Cardiac septum (tissue), 1 donor: ENCODE data around the gene ZNF648. TPM values are rescaled to one million over a fixed set of nuclear protein-coding genes. Genes with fewer than 3 reads are reported as not detected.
"Not testable (repeated sequence)": the region's sequence is repeated elsewhere in the genome, so short reads cannot be mapped to it uniquely, and the experiment has no call there.

Experiments used
- DNase-seq: peaks from one replicate; pipeline ENCODE4 v3.0.0-alpha.2; 2020; ENCODE audit warnings: low spot score
- intact Hi-C: fragments of 100-400 bp; cut with DNase I; formaldehyde crosslinking; loops from one replicate; pipeline ENCODE4 v1.14.0; 2022
- long read RNA-seq: library from polyadenylated mRNA; unstranded; transcript quantifications from one replicate; pipeline ENCODE4 v2.0.0, GENCODE V29; 2021
- total RNA-seq: library from RNA; stranded (reverse); fragmentation: NEBNext Ultra II Directional; extraction: Animal tissue kit (Norgen Biotek cat#: 25700); gene quantifications from one replicate; pipeline ENCODE4 v1.2.1, GENCODE V29; 2021
- donor health status: DM: no; HTN: no; CAD: no.

ZNF648 gene
- not detected for total RNA-seq
- long read RNA-seq = 0 reads

GRCh38 chr1:182061594-182061993, at the start of gene ZNF648:
Gene ZNF648 (minus strand): TSS chr1:182061712. CDS start chr1:182058010, 3,702 bp downstream.
- no peak for DNase-seq
- intact Hi-C loops = no loop called here

- intact Hi-C loops = no loop called here
- no peak for DNase-seq
Observed at GRCh38 chr1:182110635-182111034, 49.1 kb upstream of the ZNF648 start.

- no peak for DNase-seq
- intact Hi-C loops = no loop called here
Observed at GRCh38 chr1:182109771-182110170, 48.3 kb upstream of the ZNF648 start.

GRCh38 chr1:182107209-182107608, 45.7 kb upstream of the ZNF648 start:
- intact Hi-C loops = no loop called here
- no peak for DNase-seq

GRCh38 chr1:182102043-182102416, 40.5 kb upstream of the ZNF648 start:
- intact Hi-C loops = no loop called here
- no peak for DNase-seq

GRCh38 chr1:182101415-182102042, 40.0 kb upstream of the ZNF648 start:
- DNase-seq = no peak
- intact Hi-C loops = no loop called here

- intact Hi-C loops = no loop called here
- DNase-seq = no peak
Observed at GRCh38 chr1:182098301-182098700, 36.8 kb upstream of the ZNF648 start.

GRCh38 chr1:182095946-182096345, 34.4 kb upstream of the ZNF648 start:
- DNase-seq = no peak
- intact Hi-C loops = no loop called here

- intact Hi-C loops = loop anchor here (5.0 kb wide), 1 partner anchor 503 kb away; no protein-coding TSS in a partner anchor
- DNase-seq = not testable (repeated sequence)
Observed at GRCh38 chr1:182094514-182095005, 33.0 kb upstream of the ZNF648 start.

- DNase-seq = no peak
- intact Hi-C loops = loop anchor here (5.0 kb wide), 1 partner anchor 504 kb away; no protein-coding TSS in a partner anchor
Observed at GRCh38 chr1:182093781-182094180, 32.3 kb upstream of the ZNF648 start.

- DNase-seq = no peak
- intact Hi-C loops = loop anchor here (5.0 kb wide), 1 partner anchor 505 kb away; no protein-coding TSS in a partner anchor
Observed at GRCh38 chr1:182092336-182092735, 30.8 kb upstream of the ZNF648 start.

GRCh38 chr1:182091083-182091482, 29.6 kb upstream of the ZNF648 start:
- intact Hi-C loops = loop anchor here (5.0 kb wide), 1 partner anchor 506 kb away; no protein-coding TSS in a partner anchor

GRCh38 chr1:182087719-182088350, 26.3 kb upstream of the ZNF648 start:
- intact Hi-C loops = no loop called here
- no peak for DNase-seq

More at GRCh38 chr1:182091083-182091482, 29.6 kb upstream of the ZNF648 start:
- DNase-seq = no peak

GRCh38 chr1:182087304-182087703, 25.8 kb upstream of the ZNF648 start:
- intact Hi-C loops = no loop called here

GRCh38 chr1:182086620-182087019, 25.1 kb upstream of the ZNF648 start:
- intact Hi-C loops = no loop called here
- no peak for DNase-seq

More at GRCh38 chr1:182087304-182087703, 25.8 kb upstream of the ZNF648 start:
- DNase-seq = no peak

- intact Hi-C loops = no loop called here
- no peak for DNase-seq
Observed at GRCh38 chr1:182086136-182086535, 24.6 kb upstream of the ZNF648 start.

- intact Hi-C loops = loop anchor here (1.0 to 2.0 kb wide), 2 partner anchors 57 to 311 kb away; no protein-coding TSS in a partner anchor
- DNase-seq = no peak
Observed at GRCh38 chr1:182085726-182086125, 24.2 kb upstream of the ZNF648 start.

GRCh38 chr1:182084487-182085316, 23.2 kb upstream of the ZNF648 start:
- intact Hi-C loops = loop anchor here (1.0 to 2.0 kb wide), 2 partner anchors 58 to 312 kb away; no protein-coding TSS in a partner anchor
- DNase-seq = peak; percentile 93

GRCh38 chr1:182083851-182084486, 22.5 kb upstream of the ZNF648 start:
- intact Hi-C loops = loop anchor here (2.0 kb wide), 1 partner anchor 59 kb away; no protein-coding TSS in a partner anchor
- no peak for DNase-seq
